ENCODE measurements around the gene PPIE.

Gene PPIE

DNA sequence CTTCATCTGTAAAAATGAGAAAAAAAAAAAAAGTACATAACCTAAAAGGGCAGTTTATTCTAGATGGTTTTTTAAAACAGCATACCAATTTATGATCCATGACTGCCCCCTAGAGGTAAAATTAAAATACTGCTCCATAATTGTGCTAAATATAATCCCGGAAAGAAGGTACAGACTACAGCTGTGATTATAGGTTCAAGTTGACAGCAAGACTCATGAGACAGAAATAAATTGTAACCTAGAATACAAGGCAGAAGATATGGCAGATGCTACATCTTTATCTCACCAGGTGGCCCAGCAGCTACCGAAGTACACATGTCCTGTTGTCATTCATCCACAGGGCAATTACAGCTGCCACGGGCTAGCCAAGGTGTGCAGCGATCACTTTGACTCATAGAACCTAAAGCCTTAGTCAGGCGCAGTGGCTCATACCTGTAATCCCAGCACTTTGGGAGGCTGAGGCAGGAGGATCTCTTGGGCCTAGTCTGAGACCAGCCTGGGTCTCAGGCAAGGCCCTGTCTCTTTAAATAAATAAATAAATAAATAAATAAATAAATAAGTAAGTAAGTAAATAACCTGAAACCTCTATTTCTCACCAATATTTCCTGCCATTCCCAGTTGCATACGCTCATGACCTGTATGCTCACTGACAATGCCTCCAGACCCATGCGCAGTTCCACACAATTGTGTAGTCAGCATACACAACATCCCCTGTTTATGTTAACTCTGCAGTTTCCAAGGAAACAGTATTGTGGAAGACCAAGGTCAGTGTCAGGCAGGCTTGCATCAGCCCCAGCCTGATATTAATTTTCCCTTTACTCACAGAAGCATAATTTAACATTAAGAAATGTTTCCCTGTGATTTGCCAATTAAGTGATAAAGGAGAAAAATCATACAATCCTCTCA, 18.3 kb upstream of the PPIE start:
- DNase-seq (ENCODE audit: low read depth) = no peak

DNA sequence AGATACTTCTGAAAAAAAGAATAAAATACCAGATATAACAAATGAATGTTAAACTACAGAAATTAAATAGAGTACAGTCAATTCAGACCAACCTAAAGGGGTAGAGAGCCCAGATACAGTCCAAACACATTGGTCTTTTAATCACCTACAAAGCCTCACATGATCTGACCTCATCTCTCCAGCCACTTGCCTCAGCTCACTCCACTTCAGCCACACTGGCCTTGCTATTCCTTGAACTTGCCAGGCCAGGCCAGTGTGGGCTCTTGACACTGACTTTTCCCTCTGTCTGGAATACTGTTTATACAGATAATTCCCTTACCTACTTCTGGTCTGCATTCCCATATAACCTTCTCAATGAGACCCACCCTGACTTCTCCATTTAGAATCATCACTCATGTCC, 17.0 kb upstream of the PPIE start:
- DNase-seq (ENCODE audit: low read depth) = no peak

DNA sequence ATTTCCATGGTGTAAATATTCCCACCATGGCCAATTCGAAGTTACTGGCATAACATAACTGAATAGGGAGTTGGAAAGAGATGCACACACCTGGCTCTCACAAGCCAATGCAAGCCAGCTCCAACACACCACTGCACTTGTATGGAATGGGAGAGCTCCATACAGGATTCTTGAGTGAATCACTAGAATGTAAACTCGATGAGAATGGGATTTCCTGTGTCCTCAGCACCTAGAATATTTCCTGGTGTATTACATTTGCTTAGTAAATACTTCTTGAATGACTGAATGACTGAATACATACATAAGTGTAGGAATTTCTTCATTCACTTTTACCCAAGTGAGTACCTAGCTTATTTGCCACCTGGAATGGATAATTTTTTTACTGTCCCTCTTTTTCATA, 16.2 kb upstream of the PPIE start:
- DNase-seq (ENCODE audit: low read depth) = no peak

- no peak for DNase-seq (ENCODE audit: low read depth)
These were observed 12.1 kb upstream of the PPIE start for GRCh38 chr1:39726600-39726999.

GRCh38 chr1:39727221-39727931, 11.3 kb upstream of the PPIE start:
- DNase-seq (ENCODE audit: low read depth) = no peak

DNA sequence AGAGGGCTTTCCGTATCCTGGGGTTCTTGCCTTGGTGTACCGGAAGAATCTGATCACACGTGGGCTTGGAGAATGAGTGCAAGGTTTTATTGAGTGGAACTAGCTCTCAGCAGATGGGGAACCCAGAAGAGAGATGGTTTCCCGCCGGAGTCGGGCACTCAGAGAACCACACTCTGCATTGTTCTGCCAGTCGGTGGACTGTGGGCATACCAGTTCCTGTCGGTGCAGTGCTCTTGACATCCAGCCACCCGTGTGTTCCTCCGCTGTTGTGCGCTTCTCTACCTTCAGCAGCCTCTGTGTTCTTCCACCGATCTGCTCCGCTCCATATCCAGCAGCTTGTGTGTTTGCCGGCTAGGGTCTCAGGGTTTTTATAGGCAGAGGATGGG, 10.8 kb upstream of the PPIE start:
- no peak for DNase-seq (ENCODE audit: low read depth)

GRCh38 chr1:39729030-39729429, 9.7 kb upstream of the PPIE start:
- DNase-seq (ENCODE audit: low read depth) = no peak

DNA sequence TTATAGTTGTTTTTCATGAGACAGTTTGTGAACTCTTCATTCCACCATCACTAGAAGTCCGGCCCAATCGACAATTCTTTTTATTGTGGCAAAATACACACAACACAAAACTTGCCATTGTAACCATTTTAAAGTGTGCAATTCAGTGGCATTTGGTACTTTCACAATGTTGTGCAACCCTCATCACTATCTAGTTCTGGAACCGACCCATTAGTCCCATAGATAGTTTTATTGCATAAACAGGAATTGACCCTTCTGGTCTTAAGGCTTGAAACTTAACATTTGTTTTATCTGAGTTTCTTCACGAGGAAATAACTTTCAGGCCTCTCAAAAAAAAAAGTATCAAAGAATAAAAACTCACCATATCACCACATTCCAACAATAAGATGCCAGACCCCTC, 8.8 kb upstream of the PPIE start:
- no peak for DNase-seq (ENCODE audit: low read depth)

DNA sequence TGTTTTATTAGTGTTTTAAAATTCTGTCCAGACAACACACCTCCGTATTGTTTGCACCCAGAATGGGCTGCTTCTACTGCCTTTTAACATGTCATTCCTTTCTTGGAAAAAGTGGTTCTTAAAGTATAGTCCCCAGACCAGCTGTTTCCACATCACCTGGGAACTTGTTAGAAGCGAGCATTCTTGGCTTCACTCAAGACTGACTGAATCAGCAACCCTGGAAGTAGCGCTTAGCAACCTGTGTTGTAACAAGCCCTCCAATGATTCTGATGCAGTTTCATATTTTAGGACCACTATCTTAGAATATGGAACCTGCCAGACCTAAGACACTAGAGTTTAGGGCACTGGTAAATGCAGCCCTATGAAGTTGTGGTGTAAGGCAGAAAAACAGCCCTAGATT, 6.0 kb upstream of the PPIE start:
- no peak for DNase-seq (ENCODE audit: low read depth)

DNA sequence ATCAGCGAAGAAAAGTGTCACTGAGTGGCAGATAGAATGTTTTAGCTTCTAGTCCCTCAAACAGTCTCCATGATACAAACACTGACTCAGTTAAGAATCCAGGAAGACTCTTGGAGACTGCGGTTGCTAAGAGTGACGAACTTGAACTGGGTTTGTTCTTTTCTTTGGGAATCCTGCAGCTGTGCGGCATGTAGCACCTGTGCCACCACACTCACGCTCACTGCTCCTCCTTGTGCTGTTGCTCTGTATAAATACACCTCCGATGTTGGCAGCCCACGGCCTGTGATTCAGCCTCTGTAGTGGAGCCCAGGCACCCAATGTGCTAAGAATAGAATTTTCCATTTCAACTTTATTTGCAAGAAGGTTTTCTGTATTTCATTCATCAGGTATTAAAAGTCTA, 5.5 kb upstream of the PPIE start:
- no peak for DNase-seq (ENCODE audit: low read depth)

GRCh38 chr1:39735731-39736130, 3.0 kb upstream of the PPIE start:
- DNase-seq (ENCODE audit: low read depth) = no peak

- no peak for DNase-seq (ENCODE audit: low read depth)
These were observed 1.0 kb upstream of the PPIE start for GRCh38 chr1:39737546-39738169.

- no peak for DNase-seq (ENCODE audit: low read depth)
These were observed 6.5 kb downstream of the PPIE start for GRCh38 chr1:39745016-39745670.

GRCh38 chr1:39751595-39751994, 12.9 kb downstream of the PPIE start:
- no peak for DNase-seq (ENCODE audit: low read depth)

DNA sequence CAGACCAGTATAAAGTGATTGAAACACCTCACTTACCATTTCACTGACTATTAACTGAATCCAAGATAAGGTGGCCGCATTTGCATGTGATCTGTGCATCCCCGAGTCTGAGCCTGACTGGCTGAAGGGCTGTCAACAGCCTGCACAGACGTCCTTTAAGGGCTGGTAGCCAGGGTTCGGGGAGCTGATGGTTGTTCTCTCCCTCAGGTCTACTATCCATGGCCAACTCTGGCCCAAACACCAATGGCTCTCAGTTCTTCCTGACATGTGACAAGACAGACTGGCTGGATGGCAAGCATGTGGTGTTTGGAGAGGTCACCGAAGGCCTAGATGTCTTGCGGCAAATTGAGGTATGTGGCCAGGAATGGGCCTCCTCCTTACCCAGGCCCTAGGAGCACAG, 14.0 kb downstream of the PPIE start:
- no peak for DNase-seq (ENCODE audit: low read depth)

GRCh38 chr1:39753132-39754025, 14.7 kb downstream of the PPIE start:
- DNase-seq (ENCODE audit: low read depth) = no peak

- DNase-seq (ENCODE audit: low read depth) = no peak
These were observed 15.4 kb downstream of the PPIE start for GRCh38 chr1:39754026-39754570.

DNA sequence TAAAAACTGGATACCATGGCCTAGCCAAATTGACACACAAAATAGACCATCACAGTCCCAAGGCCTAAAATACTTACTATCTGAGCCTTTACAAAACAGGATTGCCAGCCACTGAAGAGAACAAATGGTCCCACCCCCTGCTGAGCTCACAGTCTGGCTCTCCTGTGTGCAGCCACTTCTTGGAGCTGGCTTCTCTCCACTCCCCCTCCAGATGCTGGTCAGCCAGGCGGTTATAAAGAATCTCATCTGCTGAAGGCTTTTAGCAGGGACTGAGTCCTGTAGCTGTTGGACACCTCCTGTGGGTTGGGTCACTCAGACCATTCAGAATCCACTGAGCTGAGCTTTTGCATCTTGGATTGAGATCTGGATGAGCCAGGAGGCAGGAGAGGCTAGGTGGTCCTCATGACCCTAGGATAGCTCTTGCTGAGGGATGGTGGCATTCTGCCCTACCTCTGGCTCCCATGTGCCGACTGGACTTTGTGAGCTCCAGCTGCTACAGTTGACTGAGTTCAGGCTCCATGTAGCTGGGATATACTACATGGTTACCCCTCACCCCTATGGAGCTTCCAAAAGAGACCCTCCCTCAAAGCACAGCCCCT, 16.3 kb downstream of the PPIE start:
- no peak for DNase-seq (ENCODE audit: low read depth)

GRCh38 chr1:39755965-39756659, 17.4 kb downstream of the PPIE start:
- DNase-seq (ENCODE audit: low read depth) = no peak

DNA sequence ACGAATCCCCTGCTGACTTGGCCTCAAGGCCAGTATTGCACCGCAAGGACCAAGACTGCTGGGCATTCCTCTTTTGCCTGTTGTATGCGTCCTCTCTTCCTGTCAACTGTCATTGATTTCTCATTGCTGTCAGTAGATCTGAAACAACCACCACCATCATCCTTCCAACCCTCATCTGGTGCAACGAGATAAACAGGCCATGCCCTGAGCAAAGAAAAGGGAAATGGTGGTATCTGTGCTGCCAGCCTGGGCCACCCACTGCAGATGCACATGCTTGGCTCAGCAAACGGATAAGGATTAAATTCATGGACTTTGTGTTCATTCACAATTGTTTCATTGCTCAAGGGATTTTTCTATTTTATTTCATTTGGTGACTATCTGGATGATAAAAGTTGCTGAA, 18.8 kb downstream of the PPIE start:
- DNase-seq (ENCODE audit: low read depth) = no peak
